ENCODE data around the gene TC2N.

TC2N gene

GRCh38 chr14:91897106-91897701 is 29.9 kb upstream of the TC2N start:
- no peaks in the 10 kb centered on the region for H3K36me3 Mint-ChIP-seq (ENCODE audit: low read depth)
- H3K4me3 Mint-ChIP-seq = no peak overlapping the region
- no peak for DNase-seq (ENCODE audit: low spot score)
- peaks cover 3% of the 10 kb centered on the region for H3K27me3 Mint-ChIP-seq (ENCODE audit: low read depth)
- H3K4me1 Mint-ChIP-seq (ENCODE audit: low read depth) = peaks cover 20% of the 10 kb centered on the region
- no peak overlapping the region for H3K27ac Mint-ChIP-seq
- H3K9me3 Mint-ChIP-seq = no peaks in the 10 kb centered on the region

- H3K4me3 Mint-ChIP-seq = no peak overlapping the region
- H3K36me3 Mint-ChIP-seq (ENCODE audit: low read depth) = no peaks in the 10 kb centered on the region
- DNase-seq (ENCODE audit: low spot score) = no peak
- no peak overlapping the region for H3K27ac Mint-ChIP-seq
- peaks cover 3% of the 10 kb centered on the region for H3K27me3 Mint-ChIP-seq (ENCODE audit: low read depth)
- H3K4me1 Mint-ChIP-seq (ENCODE audit: low read depth) = peaks cover 26% of the 10 kb centered on the region
- H3K9me3 Mint-ChIP-seq = no peaks in the 10 kb centered on the region
Measured at GRCh38 chr14:91896419-91896818, 29.1 kb upstream of the TC2N start.

- H3K36me3 Mint-ChIP-seq (ENCODE audit: low read depth) = no peaks in the 10 kb centered on the region
- peak overlapping the region; percentile 77 for H3K27ac Mint-ChIP-seq
- H3K27me3 Mint-ChIP-seq (ENCODE audit: low read depth) = peaks cover 3% of the 10 kb centered on the region
- peaks cover 46% of the 10 kb centered on the region for H3K4me1 Mint-ChIP-seq (ENCODE audit: low read depth)
- DNase-seq (ENCODE audit: low spot score) = peak; percentile 27
- H3K4me3 Mint-ChIP-seq = peak overlapping the region; percentile 22
- H3K9me3 Mint-ChIP-seq = no peaks in the 10 kb centered on the region
Measured at GRCh38 chr14:91893669-91894068, 26.3 kb upstream of the TC2N start.

GRCh38 chr14:91893007-91893406 is 25.7 kb upstream of the TC2N start:
- Mint-ChIP-seq H3K4me1 (ENCODE audit: low read depth) (peaks cover 48% of the 10 kb centered on the region), H3K4me3 (no peak overlapping the region), H3K27ac (peak overlapping the region; percentile 77), H3K9me3 (no peaks in the 10 kb centered on the region), H3K27me3 (ENCODE audit: low read depth) (peaks cover 3% of the 10 kb centered on the region), H3K36me3 (ENCODE audit: low read depth) (no peaks in the 10 kb centered on the region)
- DNase-seq (ENCODE audit: low spot score) = no peak

- Mint-ChIP-seq H3K4me3 (peak overlapping the region; percentile 2), H3K9me3 (no peaks in the 10 kb centered on the region), H3K27me3 (ENCODE audit: low read depth) (peaks cover 3% of the 10 kb centered on the region), H3K27ac (no peak overlapping the region), H3K4me1 (ENCODE audit: low read depth) (peaks cover 48% of the 10 kb centered on the region), H3K36me3 (ENCODE audit: low read depth) (no peaks in the 10 kb centered on the region)
- no peak for DNase-seq (ENCODE audit: low spot score)
Measured at GRCh38 chr14:91891721-91892220, 24.4 kb upstream of the TC2N start.

- peak overlapping the region; percentile 2 for H3K4me3 Mint-ChIP-seq
- H3K36me3 Mint-ChIP-seq (ENCODE audit: low read depth) = no peaks in the 10 kb centered on the region
- peak overlapping the region; percentile 1 for H3K27ac Mint-ChIP-seq
- H3K9me3 Mint-ChIP-seq = no peaks in the 10 kb centered on the region
- H3K4me1 Mint-ChIP-seq (ENCODE audit: low read depth) = peaks cover 48% of the 10 kb centered on the region
- H3K27me3 Mint-ChIP-seq (ENCODE audit: low read depth) = peaks cover 3% of the 10 kb centered on the region
- no peak for DNase-seq (ENCODE audit: low spot score)
Measured at GRCh38 chr14:91891101-91891500, 23.8 kb upstream of the TC2N start.

- H3K9me3 Mint-ChIP-seq = no peaks in the 10 kb centered on the region
- peaks cover 52% of the 10 kb centered on the region for H3K4me1 Mint-ChIP-seq (ENCODE audit: low read depth)
- peak overlapping the region; percentile 67 for H3K27ac Mint-ChIP-seq
- no peaks in the 10 kb centered on the region for H3K36me3 Mint-ChIP-seq (ENCODE audit: low read depth)
- no peak for DNase-seq (ENCODE audit: low spot score)
- H3K27me3 Mint-ChIP-seq (ENCODE audit: low read depth) = no peaks in the 10 kb centered on the region
- H3K4me3 Mint-ChIP-seq = peak overlapping the region; percentile 62
Measured at GRCh38 chr14:91890291-91890749, 23.0 kb upstream of the TC2N start.

- Mint-ChIP-seq H3K9me3 (no peaks in the 10 kb centered on the region), H3K27me3 (ENCODE audit: low read depth) (no peaks in the 10 kb centered on the region), H3K4me3 (no peak overlapping the region), H3K36me3 (ENCODE audit: low read depth) (no peaks in the 10 kb centered on the region), H3K27ac (peak overlapping the region; percentile 67), H3K4me1 (ENCODE audit: low read depth) (peaks cover 53% of the 10 kb centered on the region)
- no peak for DNase-seq (ENCODE audit: low spot score)
Measured at GRCh38 chr14:91889477-91890211, 22.3 kb upstream of the TC2N start.

- peak overlapping the region; percentile 31 for H3K27ac Mint-ChIP-seq
- peaks cover 54% of the 10 kb centered on the region for H3K4me1 Mint-ChIP-seq (ENCODE audit: low read depth)
- H3K36me3 Mint-ChIP-seq (ENCODE audit: low read depth) = no peaks in the 10 kb centered on the region
- no peak overlapping the region for H3K4me3 Mint-ChIP-seq
- no peak for DNase-seq (ENCODE audit: low spot score)
- no peaks in the 10 kb centered on the region for H3K27me3 Mint-ChIP-seq (ENCODE audit: low read depth)
- H3K9me3 Mint-ChIP-seq = no peaks in the 10 kb centered on the region
Measured at GRCh38 chr14:91888641-91889476, 21.5 kb upstream of the TC2N start.

GRCh38 chr14:91886961-91887360 is 19.6 kb upstream of the TC2N start:
- no peak overlapping the region for H3K27ac Mint-ChIP-seq
- no peaks in the 10 kb centered on the region for H3K9me3 Mint-ChIP-seq
- H3K36me3 Mint-ChIP-seq (ENCODE audit: low read depth) = no peaks in the 10 kb centered on the region
- no peaks in the 10 kb centered on the region for H3K27me3 Mint-ChIP-seq (ENCODE audit: low read depth)
- H3K4me3 Mint-ChIP-seq = no peak overlapping the region
- no peak for DNase-seq (ENCODE audit: low spot score)
- H3K4me1 Mint-ChIP-seq (ENCODE audit: low read depth) = peaks cover 36% of the 10 kb centered on the region

- no peaks in the 10 kb centered on the region for H3K27me3 Mint-ChIP-seq (ENCODE audit: low read depth)
- no peaks in the 10 kb centered on the region for H3K9me3 Mint-ChIP-seq
- DNase-seq (ENCODE audit: low spot score) = no peak
- H3K36me3 Mint-ChIP-seq (ENCODE audit: low read depth) = no peaks in the 10 kb centered on the region
- H3K4me1 Mint-ChIP-seq (ENCODE audit: low read depth) = peaks cover 31% of the 10 kb centered on the region
- H3K4me3 Mint-ChIP-seq = no peak overlapping the region
- no peak overlapping the region for H3K27ac Mint-ChIP-seq
Measured at GRCh38 chr14:91885839-91886238, 18.5 kb upstream of the TC2N start.

GRCh38 chr14:91885113-91885712 is 17.9 kb upstream of the TC2N start:
- Mint-ChIP-seq H3K36me3 (ENCODE audit: low read depth) (no peaks in the 10 kb centered on the region), H3K27ac (no peak overlapping the region), H3K4me1 (ENCODE audit: low read depth) (peaks cover 26% of the 10 kb centered on the region), H3K4me3 (no peak overlapping the region), H3K27me3 (ENCODE audit: low read depth) (no peaks in the 10 kb centered on the region), H3K9me3 (no peaks in the 10 kb centered on the region)
- no peak for DNase-seq (ENCODE audit: low spot score)

- Mint-ChIP-seq H3K4me3 (no peak overlapping the region), H3K27ac (no peak overlapping the region), H3K4me1 (ENCODE audit: low read depth) (peaks cover 25% of the 10 kb centered on the region), H3K27me3 (ENCODE audit: low read depth) (no peaks in the 10 kb centered on the region), H3K36me3 (ENCODE audit: low read depth) (no peaks in the 10 kb centered on the region), H3K9me3 (no peaks in the 10 kb centered on the region)
- DNase-seq (ENCODE audit: low spot score) = no peak
Measured at GRCh38 chr14:91884664-91885063, 17.3 kb upstream of the TC2N start.
